Right lobe of liver (tissue), 4 donors: ENCODE data around the gene MAP3K3.

Source experiments
- CTCF ChIP-seq, 4 donors: fragments of 200-600 bp in 3 of 4; fragments of 450-650 bp in 1 of 4; IDR thresholded peaks; one replicate each; pipeline versions ENCODE4 v1.5.1 to v1.8.0; 2016 to 2022; ENCODE audit warnings: antibody characterized with exemption in 4 of 4, mild to moderate bottlenecking in 2 of 4
- POLR2A ChIP-seq: fragments of 450-650 bp; IDR thresholded peaks from one replicate; pipeline ENCODE4 v1.6.1; 2017; ENCODE audit warnings: antibody characterized with exemption, mild to moderate bottlenecking
- donor health status: DM: no; HTN: no; CAD: no.
- donor health status: DM: no; HTN: no; CAD: no.
- donor health status: DM: no; HTN: yes; CAD: no.

- TF ChIP-seq CTCF (IDR thresholded peaks at IDR 0.05) = no peak
- TF ChIP-seq POLR2A = no peak
Observed at GRCh38 chr17:63634816-63635215, 12.6 kb downstream of the MAP3K3 start.
